Measurements from ENCODE around the gene DUSP7.

DNA sequence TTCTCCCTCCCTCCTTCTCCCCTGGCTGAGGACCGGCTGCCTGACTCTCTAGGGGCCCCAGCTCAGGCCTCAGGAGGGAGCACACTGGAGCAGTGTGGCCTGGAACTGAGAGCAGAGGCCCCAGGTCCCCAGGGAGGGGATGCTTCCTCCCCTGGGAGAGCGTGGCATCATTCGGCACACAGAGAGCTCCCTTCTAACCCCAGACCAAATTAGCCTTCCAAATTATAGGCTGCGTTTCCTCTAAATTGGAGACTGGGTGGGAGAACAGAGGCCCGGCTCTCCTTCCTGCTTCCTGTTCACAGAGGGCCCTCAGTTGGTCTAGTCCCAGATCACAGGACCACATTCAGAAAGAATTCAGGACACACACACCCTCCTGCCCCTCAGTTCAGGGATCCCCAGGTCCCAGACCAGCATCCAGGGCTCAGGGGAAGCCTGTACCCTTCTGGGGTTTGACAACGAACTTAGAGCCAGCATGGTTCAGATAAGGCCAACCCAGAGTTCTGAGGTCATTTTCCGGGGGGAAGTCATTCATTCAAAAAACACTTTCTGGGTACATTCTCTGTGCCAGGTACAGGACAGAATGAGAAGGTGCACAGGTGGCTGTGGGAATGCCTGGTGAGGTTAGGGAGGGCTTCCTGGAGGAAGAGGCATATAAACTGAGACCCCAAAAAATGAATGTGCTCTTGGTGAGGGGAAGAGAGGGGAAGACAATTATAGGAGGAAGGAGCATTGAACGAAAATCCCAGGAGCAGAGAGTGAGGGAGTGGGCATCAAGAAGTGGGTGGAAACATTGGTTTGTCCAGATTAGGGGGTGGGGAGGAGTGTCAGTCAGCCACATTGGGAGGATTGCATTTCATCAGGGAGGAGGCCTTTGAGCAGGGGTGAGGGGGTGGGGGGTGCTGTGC is 32.3 kb downstream of the DUSP7 start:
- TF ChIP-seq, protein P1, sequence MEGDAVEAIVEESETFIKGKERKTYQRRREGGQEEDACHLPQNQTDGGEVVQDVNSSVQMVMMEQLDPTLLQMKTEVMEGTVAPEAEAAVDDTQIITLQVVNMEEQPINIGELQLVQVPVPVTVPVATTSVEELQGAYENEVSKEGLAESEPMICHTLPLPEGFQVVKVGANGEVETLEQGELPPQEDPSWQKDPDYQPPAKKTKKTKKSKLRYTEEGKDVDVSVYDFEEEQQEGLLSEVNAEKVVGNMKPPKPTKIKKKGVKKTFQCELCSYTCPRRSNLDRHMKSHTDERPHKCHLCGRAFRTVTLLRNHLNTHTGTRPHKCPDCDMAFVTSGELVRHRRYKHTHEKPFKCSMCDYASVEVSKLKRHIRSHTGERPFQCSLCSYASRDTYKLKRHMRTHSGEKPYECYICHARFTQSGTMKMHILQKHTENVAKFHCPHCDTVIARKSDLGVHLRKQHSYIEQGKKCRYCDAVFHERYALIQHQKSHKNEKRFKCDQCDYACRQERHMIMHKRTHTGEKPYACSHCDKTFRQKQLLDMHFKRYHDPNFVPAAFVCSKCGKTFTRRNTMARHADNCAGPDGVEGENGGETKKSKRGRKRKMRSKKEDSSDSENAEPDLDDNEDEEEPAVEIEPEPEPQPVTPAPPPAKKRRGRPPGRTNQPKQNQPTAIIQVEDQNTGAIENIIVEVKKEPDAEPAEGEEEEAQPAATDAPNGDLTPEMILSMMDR (tag by site-specific recombination; IDR thresholded peaks at IDR 0.05) = no peak
- TF ChIP-seq IKZF3 (tag by site-specific recombination; IDR thresholded peaks at IDR 0.05) (no peak), ZNF792 (tag by site-specific recombination; IDR thresholded peaks at IDR 0.05) (no peak), YY1 (tag by site-specific recombination; IDR thresholded peaks at IDR 0.05) (no peak), ZNF146 (tag by site-specific recombination; IDR thresholded peaks at IDR 0.05) (no peak), KLF9 (tag by site-specific recombination; IDR thresholded peaks at IDR 0.05; ENCODE audit: low read depth) (no peak), KLF16 (tag by site-specific recombination; IDR thresholded peaks at IDR 0.05) (no peak), ZNF155 (tag by site-specific recombination; IDR thresholded peaks at IDR 0.05) (no peak)

Measured in HEK293 (cell line).